ENCODE results near the gene NDUFAF2. TPM values are rescaled to one million over a fixed set of nuclear protein-coding genes. Genes with fewer than 3 reads are reported as not detected.
A peak's percentile ranks its signal among the peaks of the same experiment; 100 is the strongest.

NDUFAF2 gene
- total RNA-seq, 1 experiment from 2014 or later, result 120 TPM

- no peak overlapping the region for H3K4me3 Mint-ChIP-seq (ENCODE audit: unreplicated experiment)
- TF ChIP-seq, protein P1, sequence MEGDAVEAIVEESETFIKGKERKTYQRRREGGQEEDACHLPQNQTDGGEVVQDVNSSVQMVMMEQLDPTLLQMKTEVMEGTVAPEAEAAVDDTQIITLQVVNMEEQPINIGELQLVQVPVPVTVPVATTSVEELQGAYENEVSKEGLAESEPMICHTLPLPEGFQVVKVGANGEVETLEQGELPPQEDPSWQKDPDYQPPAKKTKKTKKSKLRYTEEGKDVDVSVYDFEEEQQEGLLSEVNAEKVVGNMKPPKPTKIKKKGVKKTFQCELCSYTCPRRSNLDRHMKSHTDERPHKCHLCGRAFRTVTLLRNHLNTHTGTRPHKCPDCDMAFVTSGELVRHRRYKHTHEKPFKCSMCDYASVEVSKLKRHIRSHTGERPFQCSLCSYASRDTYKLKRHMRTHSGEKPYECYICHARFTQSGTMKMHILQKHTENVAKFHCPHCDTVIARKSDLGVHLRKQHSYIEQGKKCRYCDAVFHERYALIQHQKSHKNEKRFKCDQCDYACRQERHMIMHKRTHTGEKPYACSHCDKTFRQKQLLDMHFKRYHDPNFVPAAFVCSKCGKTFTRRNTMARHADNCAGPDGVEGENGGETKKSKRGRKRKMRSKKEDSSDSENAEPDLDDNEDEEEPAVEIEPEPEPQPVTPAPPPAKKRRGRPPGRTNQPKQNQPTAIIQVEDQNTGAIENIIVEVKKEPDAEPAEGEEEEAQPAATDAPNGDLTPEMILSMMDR (IDR thresholded peaks at IDR 0.05; ENCODE audit: unreplicated experiment), result no peak
- H3K27ac Mint-ChIP-seq (ENCODE audit: low read depth, unreplicated experiment), result no peak overlapping the region
- POLR2A ChIA-PET, result interaction anchor here (0.7 to 1.4 kb wide), 2 partner anchors 165 to 336 kb away, joined by 3 to 4 read pairs; no protein-coding TSS in a partner anchor
- no peak for DNase-seq (ENCODE audit: unreplicated experiment)
- no peaks in the 10 kb centered on the region for H3K36me3 Mint-ChIP-seq (ENCODE audit: insufficient read depth, unreplicated experiment)
- no peaks in the 10 kb centered on the region for H3K9me3 Mint-ChIP-seq (ENCODE audit: unreplicated experiment)
- no peaks in the 10 kb centered on the region for H3K4me1 Mint-ChIP-seq (ENCODE audit: insufficient read depth, unreplicated experiment)
- BruUV-seq (replicated peaks), result no TSS peak
- CTCF ChIA-PET, result interaction anchor here (1.1 to 1.6 kb wide), 2 partner anchors 9 to 10 kb away, joined by 3 to 5 read pairs; no protein-coding TSS in a partner anchor
- intact Hi-C loops (cut with micrococcal nuclease), result loop anchor here (10.0 kb wide), 1 partner anchor 474 kb away; no protein-coding TSS in a partner anchor
- H3K27me3 Mint-ChIP-seq (ENCODE audit: insufficient read depth, unreplicated experiment), result no peaks in the 10 kb centered on the region
Measured at GRCh38 chr5:61148515-61148914, 203.5 kb downstream of the NDUFAF2 start.

GRCh38 chr5:61151893-61152292 lies 206.9 kb downstream of the NDUFAF2 start:
- no peaks in the 10 kb centered on the region for H3K4me1 Mint-ChIP-seq (ENCODE audit: insufficient read depth, unreplicated experiment)
- no peaks in the 10 kb centered on the region for H3K27me3 Mint-ChIP-seq (ENCODE audit: insufficient read depth, unreplicated experiment)
- no peaks in the 10 kb centered on the region for H3K9me3 Mint-ChIP-seq (ENCODE audit: unreplicated experiment)
- BruUV-seq (replicated peaks), result no TSS peak
- CTCF ChIA-PET, result interaction anchor here (0.7 kb wide), 1 partner anchor 101 kb away, joined by 4 read pairs; no protein-coding TSS in a partner anchor
- no peak overlapping the region for H3K27ac Mint-ChIP-seq (ENCODE audit: low read depth, unreplicated experiment)
- intact Hi-C loops (cut with micrococcal nuclease), result no loop called here
- TF ChIP-seq, protein P1 (IDR thresholded peaks at IDR 0.05; ENCODE audit: unreplicated experiment), result no peak
- H3K4me3 Mint-ChIP-seq (ENCODE audit: unreplicated experiment), result no peak overlapping the region
- POLR2A ChIA-PET, result interaction anchor here (0.6 kb wide), 1 partner anchor 66 kb away, joined by 4 read pairs; no protein-coding TSS in a partner anchor
- H3K36me3 Mint-ChIP-seq (ENCODE audit: insufficient read depth, unreplicated experiment), result peaks cover 11% of the 10 kb centered on the region
- DNase-seq (ENCODE audit: unreplicated experiment), result no peak

- Mint-ChIP-seq H3K27me3 (ENCODE audit: insufficient read depth, unreplicated experiment) (no peaks in the 10 kb centered on the region), H3K4me1 (ENCODE audit: insufficient read depth, unreplicated experiment) (peaks cover 8% of the 10 kb centered on the region), H3K9me3 (ENCODE audit: unreplicated experiment) (no peaks in the 10 kb centered on the region), H3K4me3 (ENCODE audit: unreplicated experiment) (no peak overlapping the region), H3K36me3 (ENCODE audit: insufficient read depth, unreplicated experiment) (peaks cover 51% of the 10 kb centered on the region), H3K27ac (ENCODE audit: low read depth, unreplicated experiment) (no peak overlapping the region)
- TF ChIP-seq, protein P1 (IDR thresholded peaks at IDR 0.05; ENCODE audit: unreplicated experiment), result no peak
- CTCF ChIA-PET, result interaction anchor here (0.6 to 1.5 kb wide), 4 partner anchors 7 to 1492 kb away, joined by 3 read pairs; no protein-coding TSS in a partner anchor
- no peak for DNase-seq (ENCODE audit: unreplicated experiment)
- POLR2A ChIA-PET, result interaction anchor here (1.3 to 2.1 kb wide), 2 partner anchors 107 to 172 kb away, joined by 3 to 12 read pairs; partner anchors contain the start of gene ZSWIM6
- intact Hi-C loops (cut with micrococcal nuclease), result no loop called here
- BruUV-seq (replicated peaks), result no TSS peak
Measured at GRCh38 chr5:61159070-61159469, 214.1 kb downstream of the NDUFAF2 start.

DNA sequence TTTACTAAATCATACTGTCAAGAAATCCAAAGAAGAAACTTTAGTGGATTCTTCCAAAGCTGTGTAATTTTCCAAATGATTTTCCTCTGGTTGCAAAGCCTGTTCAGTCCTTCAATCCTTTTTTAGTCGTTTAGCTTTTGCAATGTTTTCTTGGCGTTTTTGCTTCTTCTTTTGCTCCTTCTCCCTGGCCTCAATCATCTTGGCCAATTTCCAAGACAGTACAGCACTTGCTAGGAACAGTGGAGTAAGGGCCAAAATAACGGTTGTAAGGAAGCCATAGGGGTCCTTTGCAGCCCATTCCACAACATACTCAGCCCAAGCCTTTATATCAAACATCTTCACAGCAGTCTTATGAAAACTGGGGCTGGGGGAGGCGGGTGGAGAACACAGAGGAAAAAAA lies 214.8 kb downstream of the NDUFAF2 start:
- DNase-seq (ENCODE audit: unreplicated experiment), result peak; percentile 34
- TF ChIP-seq, protein P1 (IDR thresholded peaks at IDR 0.05; ENCODE audit: unreplicated experiment), result no peak
- Mint-ChIP-seq H3K36me3 (ENCODE audit: insufficient read depth, unreplicated experiment) (peaks cover 49% of the 10 kb centered on the region), H3K27me3 (ENCODE audit: insufficient read depth, unreplicated experiment) (no peaks in the 10 kb centered on the region), H3K9me3 (ENCODE audit: unreplicated experiment) (no peaks in the 10 kb centered on the region), H3K4me3 (ENCODE audit: unreplicated experiment) (no peak overlapping the region), H3K4me1 (ENCODE audit: insufficient read depth, unreplicated experiment) (peaks cover 8% of the 10 kb centered on the region), H3K27ac (ENCODE audit: low read depth, unreplicated experiment) (no peak overlapping the region)
- intact Hi-C loops (cut with micrococcal nuclease), result loop anchor here (5.0 kb wide), 2 partner anchors 198 to 247 kb away; no protein-coding TSS in a partner anchor
- POLR2A ChIA-PET, result no interaction called here
- CTCF ChIA-PET, result interaction anchor here (1.5 kb wide), 1 partner anchor 168 kb away, joined by 3 read pairs; no protein-coding TSS in a partner anchor
- no TSS peak for BruUV-seq (replicated peaks)
